Transverse colon (tissue), 4 donors: ENCODE results near the gene GOSR1. TPM values are rescaled to one million over a fixed set of nuclear protein-coding genes. Genes with fewer than 3 reads are reported as not detected.
"Not testable (repeated sequence)": the region's sequence is repeated elsewhere in the genome, so short reads cannot be mapped to it uniquely, and the experiment has no call there.

Experiments
- DNase-seq: peaks from one replicate; pipeline ENCODE4 v3.0.0-alpha.2; 2019
- H3K27ac ChIP-seq, 4 donors: fragments of 200-600 bp; sonication (generic); 2 replicates each; pipeline ENCODE4 v1.5.1; 2016 to 2018; ENCODE audit warnings: inconsistent platforms in 4 of 4
- H3K27me3 ChIP-seq: fragments of 200-600 bp; sonication (generic); 2 replicates; pipeline ENCODE4 v1.5.1; 2017; ENCODE audit warnings: inconsistent platforms
- H3K36me3 ChIP-seq, 4 donors: fragments of 200-600 bp; sonication (generic); 2 replicates each; pipeline ENCODE4 v1.5.1; 2017 to 2019; ENCODE audit warnings: inconsistent platforms in 4 of 4
- H3K4me1 ChIP-seq, 4 donors: fragments of 200-600 bp; sonication (generic); 2 replicates each; pipeline ENCODE4 v1.5.1; 2017 to 2020; ENCODE audit warnings: inconsistent platforms in 4 of 4
- H3K4me3 ChIP-seq, 4 donors: fragments of 200-600 bp; sonication (generic); 1 replicate in 1 of 4; 2 replicates in 3 of 4; pipeline versions ENCODE4 v1.5.1 to v1.6.1; 2017 to 2019; ENCODE audit warnings: inconsistent platforms in 4 of 4
- H3K9me3 ChIP-seq, 2 donors: fragments of 200-600 bp; sonication (generic); 2 replicates each; pipeline ENCODE4 v1.5.1; 2017 to 2019; ENCODE audit warnings: inconsistent platforms in 2 of 2
- EP300 ChIP-seq: sonication (generic); formaldehyde crosslinking; IDR thresholded peaks from one replicate; pipeline ENCODE4 v1.6.1; 2017; ENCODE audit warnings: antibody characterized with exemption, low read depth
- POLR2A ChIP-seq: fragments of 450-650 bp; IDR thresholded peaks from one replicate; pipeline ENCODE4 v1.6.1; 2016; ENCODE audit warnings: antibody characterized with exemption, mild to moderate bottlenecking, moderate library complexity
- POLR2AphosphoS5 ChIP-seq, 3 donors: sonication (generic); formaldehyde crosslinking; IDR thresholded peaks; one replicate each; pipeline ENCODE4 v1.6.1; 2016; ENCODE audit warnings: antibody characterized with exemption in 3 of 3
- WGBS, 2 donors: methylation state at CpG; one replicate each; pipeline ENCODE4 v1.1.5; 2018; ENCODE audit warnings: low coverage in 1 of 2; 5-methylcytosine and 5-hydroxymethylcytosine counted together
- in situ Hi-C, 4 donors: fragments of 200-750 bp; cut with MboI; loops; one replicate each; pipeline versions ENCODE4 v1.15.0 to v1.15.1; 2017; ENCODE audit warnings: low sequenced_read_pairs in 3 of 4, low pct_ligation_motif_present in 1 of 4, low pct_unique_long_range_greater_than_20kb in 1 of 4
- intact Hi-C: fragments of 100-400 bp; cut with DNase I; formaldehyde crosslinking; loops from one replicate; pipeline ENCODE4 v1.15.1; 2023; ENCODE audit warnings: low total_unique reads
- total RNA-seq, 4 donors: library from RNA; depleted of rRNA; stranded (reverse); fragments of >200 nt; gene quantifications; one replicate each; pipeline ENCODE4 v1.1.0, GENCODE V29; 2016
- TF ChIP-seq, protein P1 (sequence below), 5 experiments: fragments of 200-600 bp in 3 of 5; fragments of 450-650 bp in 2 of 5; sonication (generic) in 3 of 5; IDR thresholded peaks; 1 replicate in 2 of 5; 2 replicates in 3 of 5; pipeline ENCODE4 v1.5.1; 2016 to 2017; ENCODE audit warnings: antibody characterized with exemption in 5 of 5, inconsistent platforms in 3 of 5, mild to moderate bottlenecking in 2 of 5, moderate library complexity in 1 of 5

The GOSR1 gene
- total RNA-seq, 4 donors from 2014 or later = 27.3 to 56.1 (median 42.1) TPM

DNA sequence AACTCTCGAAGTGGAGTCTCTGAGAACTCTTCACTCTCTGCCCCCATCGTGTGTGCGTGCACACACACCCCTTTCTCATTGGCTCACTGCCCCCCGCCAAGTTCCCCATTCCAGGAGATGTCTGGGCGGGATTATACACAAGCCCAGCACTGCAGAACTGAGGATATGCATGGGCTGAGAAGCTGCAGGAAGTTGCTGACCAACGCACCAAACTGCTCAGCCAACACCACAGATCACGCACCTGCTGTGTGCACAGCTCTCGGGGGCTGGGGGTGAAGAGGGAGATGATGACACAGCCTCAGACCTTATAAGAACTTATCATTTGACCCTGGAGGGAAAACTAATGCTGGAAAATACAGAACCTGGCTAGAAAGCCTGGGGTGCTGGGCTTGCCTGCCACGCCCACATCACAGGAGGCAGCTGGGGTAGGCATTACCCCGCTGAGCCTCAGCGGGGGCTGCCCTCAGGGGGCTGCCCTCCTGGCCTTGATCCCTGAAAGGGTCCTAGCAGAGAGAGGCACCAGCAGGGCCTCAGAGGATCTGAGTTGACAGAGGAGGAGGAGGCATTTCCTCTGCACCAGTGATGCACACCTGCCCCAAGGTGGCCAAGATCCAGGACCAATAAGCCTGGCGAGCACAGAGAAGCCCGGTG lies 87.3 kb downstream of the GOSR1 start:
- intact Hi-C loops, H3K4me3 ChIP-seq, DNase-seq, H3K9me3 ChIP-seq, H3K36me3 ChIP-seq, in situ Hi-C loops, H3K4me1 ChIP-seq, H3K27me3 ChIP-seq, H3K27ac ChIP-seq: not testable (repeated sequence)
- WGBS, 2 donors = 27 to 38% methylated on average over 3 to 13 of the region's 13 CpGs

DNA sequence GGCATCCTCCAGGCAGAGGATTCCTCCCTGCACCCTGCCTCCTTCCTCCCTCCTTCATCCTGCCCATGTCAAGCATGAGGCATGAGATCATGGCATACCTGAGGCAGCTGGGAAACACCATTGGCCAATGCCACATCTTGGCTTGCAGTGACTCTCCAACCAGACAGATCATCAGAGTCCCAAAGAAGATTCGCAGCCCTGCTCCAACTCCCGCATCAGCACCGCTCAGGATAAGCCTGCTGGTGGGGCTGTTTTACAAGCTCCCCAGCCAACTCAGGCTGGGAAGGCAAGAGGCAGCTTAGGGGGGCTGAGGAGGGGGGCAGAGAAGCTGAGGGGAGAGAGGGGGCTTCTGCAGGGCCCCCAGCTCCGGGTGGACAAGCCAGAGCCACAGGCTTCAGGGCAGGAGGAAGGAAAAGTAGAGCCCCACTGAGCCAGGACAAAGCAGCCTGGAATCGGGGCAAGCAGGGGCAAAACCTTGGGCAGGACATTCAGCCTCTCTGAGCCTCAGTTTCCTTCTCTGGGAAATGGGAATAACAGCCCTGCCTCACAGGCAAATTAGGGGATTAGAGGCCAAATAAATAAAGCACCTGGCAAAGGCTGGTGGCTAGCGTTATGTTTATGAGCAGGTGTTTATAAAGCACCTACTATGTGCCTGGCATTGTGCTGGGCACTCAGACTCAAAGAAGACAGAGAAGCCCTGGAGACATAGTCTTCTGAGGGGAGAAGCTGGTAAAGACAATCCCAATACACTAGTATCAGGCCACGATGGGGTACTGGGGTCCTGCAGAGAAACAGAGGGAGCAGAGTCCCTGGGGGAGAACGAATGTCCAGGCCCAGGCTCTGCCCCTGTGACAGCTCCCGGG lies 88.1 kb downstream of the GOSR1 start:
- Histone ChIP-seq H3K27ac (no peak overlapping the region), H3K36me3 (no peaks in the 10 kb centered on the region), H3K4me3 (no peak overlapping the region), H3K9me3 (no peaks in the 10 kb centered on the region), H3K4me1 (no peaks in the 10 kb centered on the region), H3K27me3 (no peaks in the 10 kb centered on the region)
- intact Hi-C loops (no loop called here), in situ Hi-C loops (no loop called here)
- TF ChIP-seq EP300 = no peak
- no peak for TF ChIP-seq POLR2AphosphoS5 (IDR thresholded peaks at IDR 0.05)
- no peak for TF ChIP-seq POLR2A
- TF ChIP-seq, protein P1, sequence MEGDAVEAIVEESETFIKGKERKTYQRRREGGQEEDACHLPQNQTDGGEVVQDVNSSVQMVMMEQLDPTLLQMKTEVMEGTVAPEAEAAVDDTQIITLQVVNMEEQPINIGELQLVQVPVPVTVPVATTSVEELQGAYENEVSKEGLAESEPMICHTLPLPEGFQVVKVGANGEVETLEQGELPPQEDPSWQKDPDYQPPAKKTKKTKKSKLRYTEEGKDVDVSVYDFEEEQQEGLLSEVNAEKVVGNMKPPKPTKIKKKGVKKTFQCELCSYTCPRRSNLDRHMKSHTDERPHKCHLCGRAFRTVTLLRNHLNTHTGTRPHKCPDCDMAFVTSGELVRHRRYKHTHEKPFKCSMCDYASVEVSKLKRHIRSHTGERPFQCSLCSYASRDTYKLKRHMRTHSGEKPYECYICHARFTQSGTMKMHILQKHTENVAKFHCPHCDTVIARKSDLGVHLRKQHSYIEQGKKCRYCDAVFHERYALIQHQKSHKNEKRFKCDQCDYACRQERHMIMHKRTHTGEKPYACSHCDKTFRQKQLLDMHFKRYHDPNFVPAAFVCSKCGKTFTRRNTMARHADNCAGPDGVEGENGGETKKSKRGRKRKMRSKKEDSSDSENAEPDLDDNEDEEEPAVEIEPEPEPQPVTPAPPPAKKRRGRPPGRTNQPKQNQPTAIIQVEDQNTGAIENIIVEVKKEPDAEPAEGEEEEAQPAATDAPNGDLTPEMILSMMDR (IDR thresholded peaks at IDR 0.05) = no peak
- 39 to 55% methylated on average over 2 to 9 of the region's 9 CpGs for WGBS, 2 donors
- no peak for DNase-seq

DNA sequence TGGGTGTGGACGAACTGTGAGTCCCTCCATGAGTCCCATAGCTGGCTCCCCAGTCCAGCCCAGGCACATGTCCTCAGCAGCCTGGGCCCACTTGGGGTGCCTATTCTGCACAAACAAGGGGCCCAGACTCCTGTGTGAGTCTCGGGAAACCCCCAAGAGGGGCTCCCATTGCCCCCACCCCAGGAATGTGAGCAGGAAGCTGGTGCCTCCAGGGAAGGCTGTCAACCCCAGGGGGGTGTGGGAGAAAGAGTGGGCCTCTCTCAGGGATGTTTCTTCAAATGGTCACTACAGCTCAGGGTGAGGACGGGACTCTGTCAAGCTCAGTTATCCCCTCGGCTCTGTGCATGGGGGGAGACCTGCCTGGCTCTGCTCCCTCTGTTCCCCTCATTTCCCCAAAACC lies 88.9 kb downstream of the GOSR1 start:
- in situ Hi-C loops, DNase-seq, H3K9me3 ChIP-seq, H3K4me3 ChIP-seq, H3K27ac ChIP-seq, H3K36me3 ChIP-seq, H3K27me3 ChIP-seq, intact Hi-C loops, H3K4me1 ChIP-seq: not testable (repeated sequence)
- WGBS, 2 donors = 90% methylated on average over 3 of the region's 4 CpGs; no CpG with 5 or more reads in 1 of the 2 donors

DNA sequence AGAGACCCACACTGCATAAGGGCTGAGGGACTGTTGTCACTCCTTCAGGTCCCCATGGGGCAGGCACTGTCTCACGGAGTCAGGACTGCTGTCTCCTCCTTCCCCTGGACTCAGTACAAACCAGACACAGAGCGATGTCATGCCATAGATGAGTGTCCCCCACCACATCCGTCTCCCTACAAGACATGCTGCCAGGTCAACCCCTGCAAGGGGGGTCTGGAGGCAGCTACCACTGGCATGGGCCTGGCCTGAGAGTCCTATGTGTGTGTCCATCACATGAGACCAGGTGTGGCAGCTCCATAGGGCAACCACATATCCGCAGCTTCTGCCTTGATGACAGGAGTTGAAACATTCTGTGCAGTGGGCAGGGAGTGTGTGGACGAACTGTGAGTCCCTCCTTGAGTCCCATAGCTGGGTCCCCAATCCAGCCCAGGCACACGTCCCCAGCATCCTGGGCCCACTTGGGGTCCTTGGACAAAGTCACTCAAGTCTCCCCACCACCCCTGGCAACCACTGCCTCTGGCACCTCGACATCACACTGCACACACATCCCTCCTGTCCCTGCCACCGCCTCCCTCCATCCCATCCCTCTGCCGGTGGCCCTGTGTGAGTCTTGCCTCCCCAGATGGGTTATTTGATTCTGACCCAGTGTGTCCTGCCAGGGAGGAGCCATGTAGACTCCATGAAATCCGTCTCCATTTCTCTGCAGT lies 89.5 kb downstream of the GOSR1 start:
- intact Hi-C loops, in situ Hi-C loops: not testable (repeated sequence)

DNA sequence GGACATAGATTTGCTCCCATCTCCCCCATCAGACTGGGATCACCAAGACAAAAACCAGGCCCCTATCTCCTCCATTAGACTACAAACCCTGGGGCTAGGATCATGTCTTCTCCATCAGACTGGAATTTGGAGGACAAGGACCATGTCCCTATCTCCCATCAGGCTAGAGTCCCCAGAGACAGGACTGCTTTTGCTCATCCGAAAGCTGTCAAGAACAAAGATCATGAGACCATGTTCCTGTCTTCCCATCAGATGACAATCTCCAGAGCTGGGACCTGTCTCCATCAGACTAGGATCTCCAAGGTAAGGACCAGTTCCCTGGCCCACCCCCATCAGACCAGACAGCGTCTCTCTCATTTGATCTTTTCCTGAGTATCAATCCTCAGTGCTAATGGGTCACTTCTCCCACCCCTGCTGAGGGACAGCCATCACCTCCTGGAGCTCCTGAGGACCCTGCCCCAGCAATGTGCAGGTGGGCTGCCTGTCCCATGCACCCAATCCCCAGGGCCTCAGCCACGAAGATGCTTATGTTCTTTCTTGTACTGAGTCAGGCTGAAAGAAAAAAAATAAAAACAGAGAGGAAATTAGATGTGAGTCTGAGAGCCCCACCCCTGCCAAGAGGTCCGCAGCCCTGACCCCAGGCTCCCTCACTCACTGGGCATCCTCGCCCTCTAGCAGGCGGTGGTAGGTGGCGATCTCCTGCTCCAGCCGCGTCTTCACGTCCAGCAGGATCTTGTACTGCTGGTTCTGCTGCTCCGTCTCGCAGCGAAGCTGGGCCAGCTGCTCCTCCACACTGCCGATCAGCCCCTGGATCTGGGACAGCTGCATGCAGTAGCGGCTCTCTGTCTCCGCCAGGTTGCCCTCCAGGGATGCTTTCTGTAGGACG lies 90.3 kb downstream of the GOSR1 start:
- 80 to 82% methylated on average over 1 to 17 of the region's 17 CpGs for WGBS, 2 donors
- no peak for DNase-seq
- no peaks in the 10 kb centered on the region for H3K9me3 ChIP-seq
- in situ Hi-C loops (no loop called here), intact Hi-C loops (no loop called here)
- H3K27ac ChIP-seq = no peak overlapping the region
- no peaks in the 10 kb centered on the region for H3K27me3 ChIP-seq
- no peak overlapping the region for H3K4me3 ChIP-seq
- H3K36me3 ChIP-seq = no peaks in the 10 kb centered on the region
- TF ChIP-seq POLR2AphosphoS5 (IDR thresholded peaks at IDR 0.05) (no peak), EP300 (no peak), POLR2A (no peak)
- TF ChIP-seq, protein P1 (IDR thresholded peaks at IDR 0.05) = no peak
- H3K4me1 ChIP-seq = no peaks in the 10 kb centered on the region

More for the DNA sequence above, 89.5 kb downstream of the GOSR1 start:
- H3K9me3 ChIP-seq, H3K4me3 ChIP-seq, DNase-seq, H3K27ac ChIP-seq, H3K4me1 ChIP-seq, H3K27me3 ChIP-seq, H3K36me3 ChIP-seq: not testable (repeated sequence)
- WGBS, 2 donors = 77% methylated on average over 10 of the region's 10 CpGs; no CpG with 5 or more reads in 1 of the 2 donors
